Activated CD8-positive, alpha-beta memory T cell treated with anti-CD3 and anti-CD28 coated beads for 36 hours (primary cell): ENCODE results near the gene IGFBP1. TPM values are rescaled to one million over a fixed set of nuclear protein-coding genes. Genes with fewer than 3 reads are reported as not detected.

ENCODE experiments used
- CTCF ChIA-PET: fragments of 350-600 bp; sonication (Branson Sonifier 250); formaldehyde crosslinking; loops from one replicate; lab custom pipeline; 2021; ENCODE audit warnings: antibody characterized with exemption; lab: Charles Lee
- POLR2A ChIA-PET: fragments of 350-600 bp; sonication (Branson Sonifier 250); formaldehyde crosslinking; loops from one replicate; lab custom pipeline; 2021; ENCODE audit warnings: antibody characterized with exemption; lab: Charles Lee
- total RNA-seq, 2 experiments: library from RNA; stranded (reverse); gene quantifications; one replicate each; pipeline ENCODE4 v1.2.3, GENCODE V29; 2021

Gene IGFBP1
- total RNA-seq, 2 experiments from 2014 or later, result not detected

DNA sequence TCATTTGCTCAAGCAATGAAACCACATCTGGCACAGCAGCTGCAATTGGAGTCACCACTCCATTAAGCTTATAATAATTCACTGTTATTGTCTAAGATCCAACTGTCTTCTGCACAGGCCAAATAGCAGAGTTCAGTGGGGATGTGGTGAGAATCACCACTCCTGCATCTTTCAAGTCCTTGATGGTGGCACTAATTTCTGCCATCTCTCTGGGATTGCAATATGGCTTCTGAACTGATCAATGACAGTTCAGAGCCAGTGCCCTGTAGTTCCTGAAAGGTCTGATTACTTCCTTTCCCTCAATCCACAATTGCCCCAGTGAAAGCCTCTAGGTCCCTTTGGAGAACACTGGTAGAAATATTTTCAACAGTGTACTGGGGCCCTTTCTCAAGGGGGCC, 6.4 kb downstream of the IGFBP1 start:
- POLR2A ChIA-PET, result no interaction called here
- CTCF ChIA-PET, result no interaction called here

DNA sequence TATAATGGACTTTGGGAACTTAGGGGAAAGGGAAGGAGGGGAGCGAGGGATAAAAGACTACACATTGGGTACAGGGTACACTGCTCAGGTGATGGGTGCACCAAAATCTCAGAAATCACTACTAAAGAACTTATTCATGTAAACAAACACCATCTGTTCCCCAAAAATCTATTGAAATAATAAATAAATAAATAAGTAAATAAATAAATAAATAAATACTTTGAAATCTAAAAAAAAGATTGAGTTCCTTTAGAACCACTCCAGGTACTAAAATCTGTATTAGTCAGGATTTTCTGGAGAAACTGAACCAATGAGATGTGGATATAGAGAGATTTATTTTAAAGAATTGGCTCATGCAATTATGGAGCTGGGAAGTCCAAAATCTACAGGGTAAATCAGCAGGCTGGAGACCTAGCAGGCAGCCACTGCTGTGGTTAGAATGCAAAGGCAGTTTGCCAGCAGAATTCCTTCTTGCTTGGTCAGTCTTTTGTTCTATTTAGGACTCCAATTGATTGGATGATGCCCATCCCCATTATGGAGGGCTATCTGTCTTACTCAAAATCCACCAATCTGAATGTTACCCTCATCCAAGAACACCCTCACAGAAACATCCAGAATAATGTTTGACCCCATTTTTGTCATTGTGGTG, 8.9 kb downstream of the IGFBP1 start:
- CTCF ChIA-PET, result no interaction called here
- POLR2A ChIA-PET, result no interaction called here

- CTCF ChIA-PET, result no interaction called here
- POLR2A ChIA-PET, result no interaction called here
These were observed 9.9 kb downstream of the IGFBP1 start for GRCh38 chr7:45898222-45898621.

DNA sequence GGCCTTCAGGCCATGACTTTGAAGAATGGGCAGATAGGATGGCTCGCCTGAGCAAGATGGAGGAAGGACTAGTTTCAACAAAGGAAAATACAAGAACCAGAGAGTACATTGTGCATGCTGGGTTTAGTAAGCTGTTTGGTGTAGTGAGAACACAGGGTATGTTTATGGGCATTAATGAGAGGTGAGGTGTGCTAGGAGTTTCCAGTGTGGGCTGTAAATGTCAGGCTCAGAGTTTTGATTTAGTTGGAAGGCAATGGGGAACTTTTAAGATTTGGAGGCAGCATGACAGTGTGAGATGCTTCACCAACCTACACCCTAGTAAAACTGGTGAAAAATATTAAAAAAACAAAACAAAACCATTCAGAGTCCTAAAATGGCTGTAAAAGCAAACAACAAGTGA, 13.3 kb downstream of the IGFBP1 start:
- ChIA-PET CTCF (no interaction called here), POLR2A (no interaction called here)

- ChIA-PET CTCF (no interaction called here), POLR2A (no interaction called here)
These were observed 14.5 kb downstream of the IGFBP1 start for GRCh38 chr7:45902820-45903219.

DNA sequence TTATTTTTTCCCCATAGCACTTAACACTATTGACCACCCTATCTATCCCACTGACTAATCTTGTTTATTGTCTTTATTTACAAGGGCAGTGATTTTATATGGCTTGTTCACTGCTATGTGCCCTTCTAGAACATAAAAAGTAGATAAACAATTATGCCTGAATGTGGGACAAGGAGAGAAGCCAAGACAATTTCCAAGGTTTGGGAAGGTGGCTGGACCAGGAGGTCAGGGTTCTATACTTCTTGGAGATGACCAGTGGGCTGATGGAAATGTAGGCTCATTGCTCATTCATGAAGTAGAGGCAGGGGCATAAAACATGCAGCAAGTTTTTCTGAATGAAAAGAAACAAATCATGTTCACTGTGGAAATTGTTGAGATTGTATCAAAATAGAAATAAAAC, 21.3 kb downstream of the IGFBP1 start:
- POLR2A ChIA-PET, result no interaction called here
- CTCF ChIA-PET, result no interaction called here

- ChIA-PET CTCF (no interaction called here), POLR2A (no interaction called here)
These were observed 22.6 kb downstream of the IGFBP1 start for GRCh38 chr7:45910855-45911254.

DNA sequence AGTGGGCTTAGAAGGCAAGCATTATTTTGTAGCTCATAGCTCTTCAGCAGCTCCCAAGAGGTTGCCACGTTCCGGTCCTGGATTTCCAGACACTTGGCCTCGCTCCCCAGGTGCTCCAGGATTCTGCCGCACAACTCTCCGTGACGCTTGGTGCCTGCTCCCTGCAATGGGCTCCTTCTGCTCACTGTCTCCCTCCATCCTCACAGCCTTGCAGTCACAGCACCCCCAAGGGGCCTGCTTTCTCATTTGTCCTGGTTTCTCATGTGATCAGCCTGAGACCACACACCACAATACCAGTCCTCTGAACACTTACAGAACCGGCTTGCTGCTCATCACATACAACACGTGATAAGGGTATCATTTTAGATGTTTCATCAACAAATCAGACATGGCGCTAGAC, 23.0 kb downstream of the IGFBP1 start:
- CTCF ChIA-PET, result no interaction called here

GRCh38 chr7:45912972-45913371, 24.7 kb downstream of the IGFBP1 start:
- POLR2A ChIA-PET, result no interaction called here
- CTCF ChIA-PET, result interaction anchor here (1.3 kb wide), 1 partner anchor 8 kb away, joined by 3 read pairs; the partner anchor contains the start of gene IGFBP3

More for the DNA sequence above, 23.0 kb downstream of the IGFBP1 start:
- POLR2A ChIA-PET, result no interaction called here

DNA sequence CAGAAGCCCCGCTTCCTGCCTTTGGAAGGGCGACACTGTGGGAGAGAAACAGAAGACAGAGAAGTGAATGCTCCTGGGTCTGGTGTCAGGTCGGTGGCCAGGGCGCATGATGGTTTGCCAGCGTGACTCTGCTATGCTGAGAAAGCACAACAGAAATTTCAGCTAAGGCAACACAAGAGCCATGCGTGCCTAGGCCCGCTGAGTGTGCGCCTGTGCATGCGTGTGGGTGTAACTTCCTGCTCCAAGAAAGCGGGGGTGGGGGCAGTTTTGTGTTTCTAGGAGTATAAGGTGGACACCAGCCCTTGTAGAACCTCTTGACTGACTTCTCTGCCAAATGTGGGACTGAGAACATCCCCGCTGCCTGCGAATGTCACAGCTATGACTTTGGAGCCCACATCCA, 26.6 kb downstream of the IGFBP1 start:
- CTCF ChIA-PET, result no interaction called here
- POLR2A ChIA-PET, result no interaction called here

- POLR2A ChIA-PET, result no interaction called here
- CTCF ChIA-PET, result no interaction called here
These were observed 27.3 kb downstream of the IGFBP1 start for GRCh38 chr7:45915606-45916005.

DNA sequence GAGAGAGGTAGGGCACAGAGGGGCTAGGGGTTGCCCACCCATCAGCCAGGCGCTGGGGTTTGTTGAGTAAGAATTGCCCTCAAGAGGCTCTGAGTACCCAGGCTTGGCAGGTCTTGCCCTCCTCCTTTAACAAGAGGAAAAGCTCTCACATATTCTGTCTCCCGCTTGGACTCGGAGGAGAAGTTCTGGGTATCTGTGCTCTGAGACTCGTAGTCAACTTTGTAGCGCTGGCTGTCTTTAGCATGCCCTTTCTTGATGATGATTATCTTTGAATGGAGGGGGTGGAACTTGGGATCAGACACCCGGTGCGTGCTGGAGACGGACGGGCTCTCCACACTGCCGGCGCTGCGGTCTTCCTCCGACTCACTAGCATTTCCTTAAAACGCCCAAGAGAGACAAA, 28.8 kb downstream of the IGFBP1 start:
- CTCF ChIA-PET, result interaction anchor here (0.9 to 1.9 kb wide), 2 partner anchors 27 to 1171 kb away, joined by 3 to 9 read pairs; no protein-coding TSS in a partner anchor
- POLR2A ChIA-PET, result no interaction called here

DNA sequence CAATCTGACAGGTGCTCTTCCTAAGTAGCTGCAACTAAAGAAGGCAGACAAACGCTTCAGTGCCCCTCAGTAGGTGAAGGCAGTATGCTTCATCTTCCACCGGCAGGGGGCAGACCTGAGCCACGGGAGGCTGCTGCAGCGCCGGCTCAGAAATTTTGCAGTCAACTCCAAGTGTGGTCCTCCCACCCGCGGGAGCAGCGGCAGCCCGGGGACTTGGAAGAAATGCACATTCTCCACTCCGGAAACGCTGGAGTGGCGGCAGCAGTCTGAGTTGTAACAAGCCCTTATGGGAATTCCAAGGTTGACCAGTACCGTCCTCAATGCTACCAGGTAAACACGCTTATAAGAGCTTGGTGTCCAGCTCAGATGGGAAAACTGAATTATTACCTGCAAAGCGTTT, 29.4 kb downstream of the IGFBP1 start:
- CTCF ChIA-PET, result interaction anchor here (0.9 to 1.9 kb wide), 4 partner anchors 9 to 1171 kb away, joined by 3 to 9 read pairs (median 4); no protein-coding TSS in a partner anchor

DNA sequence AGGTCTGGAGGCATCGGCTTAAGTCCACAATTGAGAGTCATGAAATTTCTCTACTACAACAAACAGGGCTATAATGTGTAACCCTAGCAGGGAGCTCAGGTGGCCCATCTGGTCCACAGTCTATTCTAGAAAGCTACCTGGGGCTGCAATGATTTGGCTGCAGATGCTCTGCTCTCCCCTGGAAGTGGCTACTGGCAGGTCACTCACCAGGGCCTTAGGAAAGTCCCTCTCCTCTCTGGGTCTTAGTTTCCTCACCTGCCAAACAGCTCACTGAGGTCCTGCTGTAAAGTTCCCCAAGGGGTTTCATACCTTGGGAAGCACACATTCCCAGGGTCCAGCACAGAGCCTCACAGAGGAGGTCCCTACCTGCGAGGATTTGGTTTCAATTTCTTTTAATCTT, 30.3 kb downstream of the IGFBP1 start:
- ChIA-PET POLR2A (no interaction called here), CTCF (interaction anchor here (0.9 to 1.9 kb wide), 3 partner anchors 10 to 1170 kb away, joined by 3 to 9 read pairs (median 4); no protein-coding TSS in a partner anchor)

More for the DNA sequence above, 29.4 kb downstream of the IGFBP1 start:
- POLR2A ChIA-PET, result no interaction called here

DNA sequence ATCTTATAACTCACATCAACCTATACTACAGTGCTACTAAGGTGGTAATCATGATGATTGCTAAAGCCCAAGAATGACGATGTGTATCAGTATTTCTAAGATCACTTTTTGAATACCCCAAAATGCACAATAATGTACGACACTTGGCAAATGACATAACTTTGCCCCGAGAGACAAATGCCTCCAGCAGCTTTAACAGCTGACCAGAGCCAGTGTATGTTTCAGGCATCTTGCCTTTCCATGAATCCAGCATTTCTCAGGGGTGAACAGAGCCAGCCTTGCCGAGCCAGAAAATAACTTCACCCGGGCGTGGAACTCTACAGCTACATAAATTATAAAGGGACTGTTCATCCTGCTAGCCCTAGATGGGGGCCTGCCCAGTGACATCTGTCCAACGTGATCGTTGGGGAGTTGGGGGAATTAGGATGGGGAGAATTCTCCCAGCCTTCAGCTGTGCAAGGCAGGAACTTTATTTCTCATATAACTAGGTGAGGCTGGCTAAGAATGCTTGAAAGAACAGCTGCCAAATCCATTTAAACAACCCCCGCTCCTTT, 31.0 kb downstream of the IGFBP1 start:
- POLR2A ChIA-PET, result no interaction called here
- CTCF ChIA-PET, result no interaction called here

DNA sequence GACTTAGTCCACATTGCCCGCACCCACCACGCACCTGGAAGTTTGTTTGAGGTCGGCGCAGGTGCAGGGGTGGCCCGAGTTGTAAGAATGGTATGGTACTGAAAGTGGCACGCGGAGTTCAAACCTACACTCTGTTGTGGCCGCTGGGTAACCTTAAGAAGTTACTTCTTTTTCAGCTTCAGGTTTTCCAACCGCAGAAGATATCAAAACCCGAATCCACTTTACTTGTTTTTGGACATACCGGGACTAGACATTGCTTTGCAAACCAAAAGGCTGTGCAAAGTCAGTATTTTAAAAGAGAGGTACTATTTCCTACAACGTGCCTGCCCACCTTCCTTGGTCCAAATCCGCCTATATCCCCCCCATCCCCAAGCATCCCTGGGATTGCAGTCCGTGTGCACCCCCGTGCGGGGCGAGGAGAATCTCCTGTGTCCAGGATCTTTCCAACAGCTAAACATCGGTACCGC, 31.7 kb downstream of the IGFBP1 start:
- POLR2A ChIA-PET, result no interaction called here
- CTCF ChIA-PET, result no interaction called here

DNA sequence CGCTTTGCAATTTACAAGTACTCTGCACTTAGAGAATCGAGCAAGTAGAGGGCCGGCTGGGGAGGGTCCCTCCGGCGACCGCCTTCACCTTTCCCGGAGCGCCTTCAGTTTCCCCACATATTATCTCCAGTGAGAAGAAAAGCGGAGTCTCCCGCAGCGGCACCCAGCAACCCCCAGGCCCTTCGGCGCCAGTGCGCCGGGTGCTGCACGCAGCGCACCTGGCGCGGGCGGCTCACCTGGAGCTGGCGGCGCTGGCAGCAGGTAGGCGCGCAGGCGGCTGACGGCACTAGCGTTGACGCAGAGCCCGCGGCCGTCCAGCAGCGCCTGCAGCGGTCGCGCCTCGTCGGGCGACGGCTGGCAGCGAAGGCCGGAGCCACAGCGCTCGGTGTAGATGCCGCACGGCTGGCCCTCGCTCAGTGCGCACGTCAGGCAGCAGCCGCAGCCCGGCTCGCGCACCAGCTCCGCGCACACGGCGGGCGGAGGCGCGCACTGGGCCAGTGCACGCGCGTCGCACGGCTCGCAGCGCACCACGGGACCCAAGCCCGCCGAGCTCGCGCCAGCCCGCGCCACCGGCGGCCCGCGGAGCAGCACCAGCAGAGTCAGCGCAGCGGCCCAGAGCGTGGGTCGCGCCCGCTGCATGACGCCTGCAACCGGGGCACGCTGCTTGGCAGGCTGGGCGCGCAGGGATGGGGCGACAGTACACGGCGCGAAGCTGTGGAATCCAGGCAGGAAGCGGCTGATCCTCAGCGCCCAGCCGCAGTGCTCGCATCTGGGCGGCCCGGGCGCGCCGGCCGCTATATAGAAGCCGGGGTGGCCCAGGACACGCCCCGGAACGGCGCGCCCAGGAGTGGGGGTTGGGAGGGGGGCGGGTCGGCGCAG, 32.5 kb downstream of the IGFBP1 start, which contains the start of gene IGFBP3:
Gene IGFBP3 (minus strand): TSS at position 771 of the 879 bp plus-strand sequence. CDS start 132 bp downstream, at position 639.
- POLR2A ChIA-PET, result no interaction called here
- CTCF ChIA-PET, result interaction anchor here (1.0 kb wide), 1 partner anchor 8 kb away, joined by 3 read pairs; no protein-coding TSS in a partner anchor

DNA sequence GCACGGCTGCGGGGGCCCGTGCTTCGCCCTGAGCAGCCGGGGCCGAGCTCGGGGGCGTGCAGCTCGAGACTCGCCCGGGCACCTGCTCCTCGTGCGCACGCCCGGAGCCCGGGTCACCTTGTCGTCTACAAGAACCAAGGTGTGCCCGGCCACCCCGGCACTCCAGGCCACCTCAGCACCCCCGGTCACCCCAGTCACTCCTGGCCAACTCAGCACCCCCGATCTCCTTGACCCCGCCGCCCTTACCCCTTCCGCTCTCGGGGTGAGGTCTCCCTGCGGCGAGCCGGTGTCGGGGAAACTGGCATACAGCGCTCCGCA, 33.1 kb downstream of the IGFBP1 start:
- ChIA-PET POLR2A (no interaction called here), CTCF (interaction anchor here (1.0 to 2.1 kb wide), 2 partner anchors 9 to 1167 kb away, joined by 3 to 9 read pairs; no protein-coding TSS in a partner anchor)

DNA sequence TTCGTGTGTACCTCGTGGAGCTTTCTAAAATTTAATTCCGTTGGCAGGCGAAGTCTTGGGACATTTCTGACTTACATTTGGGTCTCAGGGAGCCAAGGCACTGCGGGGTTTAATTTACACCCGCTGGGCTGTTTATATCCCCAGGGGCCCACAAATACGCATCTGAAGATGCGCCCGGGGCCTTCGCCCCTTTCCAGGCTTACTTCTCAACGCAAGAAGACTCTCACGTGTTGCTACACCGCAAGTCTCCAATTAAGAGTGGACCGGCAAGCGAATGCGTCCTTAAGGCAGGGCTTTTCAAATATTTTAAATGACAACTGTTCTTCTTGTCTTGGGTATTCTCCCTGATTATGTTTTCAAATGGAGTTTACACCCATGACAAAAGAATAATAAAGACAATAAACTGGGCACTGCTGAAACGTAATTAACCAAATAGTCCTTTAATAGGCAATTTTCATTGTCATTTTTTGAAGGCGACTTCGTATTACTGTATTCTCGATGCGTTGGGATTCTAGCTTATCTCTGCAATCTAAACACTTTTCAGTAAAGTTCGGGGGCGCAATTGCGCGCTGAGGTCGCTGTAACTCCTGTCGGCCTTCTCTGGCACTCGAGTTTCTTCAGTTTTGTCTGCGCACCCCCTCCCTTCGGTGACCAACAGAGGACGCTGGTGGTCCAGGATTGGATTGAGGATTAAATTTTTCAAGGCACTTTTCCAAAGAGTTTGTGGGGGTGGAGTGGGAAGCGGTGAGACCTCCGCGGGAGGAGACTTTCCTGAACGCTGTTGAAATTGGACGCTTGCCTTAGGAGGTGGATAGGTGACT, 33.6 kb downstream of the IGFBP1 start:
- POLR2A ChIA-PET, result no interaction called here
- CTCF ChIA-PET, result interaction anchor here (1.1 to 2.4 kb wide), 4 partner anchors 14 to 1166 kb away, joined by 3 to 11 read pairs (median 7); no protein-coding TSS in a partner anchor
